ENCODE measurements around the gene LIX1L.

LIX1L gene

DNA sequence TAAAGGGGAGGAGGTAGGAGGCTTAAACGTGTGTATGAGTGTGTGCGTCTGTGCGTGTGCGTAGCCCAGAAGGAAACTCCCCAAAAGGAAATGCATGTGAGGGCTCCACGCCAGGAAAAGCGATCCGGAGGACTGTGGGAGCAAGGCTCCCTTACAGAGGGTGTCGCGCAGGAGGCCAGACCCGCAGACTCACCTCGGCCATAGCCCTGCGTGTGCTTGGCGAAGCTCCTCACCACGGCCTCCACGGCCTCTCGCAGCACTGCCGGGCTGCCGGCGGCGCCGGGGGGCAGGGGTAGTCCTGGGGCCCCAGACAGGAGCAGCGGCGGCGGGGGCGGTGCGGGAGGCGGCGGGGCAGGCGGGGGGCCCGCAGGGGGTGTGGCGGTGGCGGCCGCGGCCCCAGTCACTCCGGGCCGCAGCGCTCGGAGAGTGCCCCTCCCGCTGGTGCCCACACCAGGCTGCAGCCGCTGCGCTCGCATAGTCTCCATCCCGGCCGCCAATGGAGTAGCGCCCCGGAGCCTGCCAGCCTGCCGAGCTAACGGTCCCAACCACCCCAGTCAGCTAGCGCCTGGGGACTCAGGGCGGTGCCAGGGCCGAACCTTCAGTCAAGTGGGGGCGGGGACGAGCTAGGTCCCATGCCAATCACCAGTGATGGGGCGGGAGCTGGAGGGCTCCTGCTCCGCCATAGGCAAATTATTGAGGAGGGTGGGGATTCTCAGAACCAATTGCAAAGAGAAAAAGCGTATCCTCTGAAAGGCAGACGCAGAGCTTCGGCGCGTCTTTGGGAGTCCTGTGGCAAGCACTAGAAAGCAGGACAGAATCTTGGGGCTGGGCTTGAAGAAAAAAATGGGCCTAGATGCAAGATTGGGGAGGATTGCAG, at the start of gene LIX1L:
LIX1L (minus strand) TSS at position 575 of the 877 bp plus-strand sequence; CDS start at position 485, 90 bp downstream.
- DNase-seq (ENCODE audit: low read depth): peak; percentile 93

GRCh38 chr1:146001709-146002108, 43.9 kb upstream of the LIX1L start:
- no peak for DNase-seq (ENCODE audit: low read depth)

DNA sequence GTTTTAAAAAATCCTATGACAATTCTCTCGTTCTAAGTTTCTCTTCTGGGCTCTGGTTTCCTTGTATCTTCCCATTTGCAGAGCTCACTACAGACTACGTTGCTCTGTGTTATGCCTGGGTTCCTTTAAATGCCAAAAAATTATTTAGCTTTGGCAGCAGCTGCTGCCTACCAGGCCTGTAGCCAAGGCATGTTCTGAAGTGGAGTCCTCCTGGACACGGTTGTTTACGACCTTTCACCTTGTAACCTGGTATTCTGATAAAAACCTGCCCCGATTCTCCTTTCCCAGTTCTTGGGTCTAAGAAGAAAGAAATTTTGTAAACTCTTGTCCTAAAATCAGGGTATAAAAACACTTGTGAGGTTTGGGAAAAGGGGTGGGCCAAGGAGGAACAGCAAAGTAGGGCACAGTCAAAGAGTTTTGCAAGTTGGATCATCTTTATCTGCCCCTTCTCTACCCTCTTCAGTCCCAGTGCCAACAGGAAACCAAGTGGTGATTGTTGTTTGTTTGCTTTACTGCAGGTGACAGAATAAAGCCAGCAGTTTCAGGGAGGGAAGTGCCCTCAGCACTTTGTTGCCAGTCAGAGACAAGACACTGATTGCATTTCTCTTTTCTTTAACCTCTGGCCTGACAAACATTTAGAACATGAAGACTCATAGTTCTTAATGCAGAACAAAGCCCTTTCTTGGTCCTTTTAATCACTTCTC, 41.7 kb upstream of the LIX1L start:
- DNase-seq (ENCODE audit: low read depth): no peak

GRCh38 chr1:145997718-145998023, 39.9 kb upstream of the LIX1L start:
- no peak for DNase-seq (ENCODE audit: low read depth)

- peak; percentile 54 for DNase-seq (ENCODE audit: low read depth)
These were observed 39.4 kb upstream of the LIX1L start for GRCh38 chr1:145997016-145997717.

- DNase-seq (ENCODE audit: low read depth): peak; percentile 91
These were observed 38.7 kb upstream of the LIX1L start, which contains the start of gene TXNIP for GRCh38 chr1:145996433-145997015. Gene TXNIP, minus strand, starts transcription at chr1:145996579. Its CDS starts 313 bp downstream, at chr1:145996266.

- DNase-seq (ENCODE audit: low read depth): no peak
These were observed 38.2 kb upstream of the LIX1L start for GRCh38 chr1:145995964-145996432.

DNA sequence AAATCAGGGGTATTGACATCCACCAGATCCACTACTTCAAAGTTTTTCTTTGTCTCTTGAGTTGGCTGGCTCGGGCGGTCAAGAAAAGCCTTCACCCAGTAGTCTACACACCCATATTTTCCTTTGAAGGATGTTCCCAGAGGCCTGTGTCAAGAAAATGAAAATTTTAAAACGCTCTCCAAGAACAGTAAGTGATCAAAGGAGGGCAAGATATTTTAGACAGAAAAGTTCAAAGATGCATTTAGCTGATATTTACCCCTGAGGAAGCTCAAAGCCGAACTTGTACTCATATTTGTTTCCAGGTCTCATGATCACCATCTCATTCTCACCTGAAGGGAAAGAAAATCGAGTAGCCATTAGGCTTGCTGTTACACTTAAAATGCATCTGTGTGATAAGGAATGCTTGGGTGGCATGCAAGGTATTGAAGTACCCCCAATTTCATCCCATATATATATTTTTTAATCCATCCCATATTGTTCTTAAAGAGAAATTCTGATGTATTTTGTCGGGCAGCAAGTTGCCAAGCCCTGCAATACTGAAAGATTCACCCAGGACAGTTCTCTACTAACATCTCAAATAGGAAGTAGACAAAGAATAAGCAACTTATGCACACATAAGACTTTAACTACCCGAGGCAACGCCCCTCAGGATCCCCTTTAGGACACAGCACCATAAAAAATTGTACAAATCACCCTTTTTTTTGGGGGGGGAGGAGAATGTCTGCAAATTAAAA, 37.5 kb upstream of the LIX1L start:
- DNase-seq (ENCODE audit: low read depth): no peak

- no peak for DNase-seq (ENCODE audit: low read depth)
These were observed 36.7 kb upstream of the LIX1L start for GRCh38 chr1:145994391-145995120.

DNA sequence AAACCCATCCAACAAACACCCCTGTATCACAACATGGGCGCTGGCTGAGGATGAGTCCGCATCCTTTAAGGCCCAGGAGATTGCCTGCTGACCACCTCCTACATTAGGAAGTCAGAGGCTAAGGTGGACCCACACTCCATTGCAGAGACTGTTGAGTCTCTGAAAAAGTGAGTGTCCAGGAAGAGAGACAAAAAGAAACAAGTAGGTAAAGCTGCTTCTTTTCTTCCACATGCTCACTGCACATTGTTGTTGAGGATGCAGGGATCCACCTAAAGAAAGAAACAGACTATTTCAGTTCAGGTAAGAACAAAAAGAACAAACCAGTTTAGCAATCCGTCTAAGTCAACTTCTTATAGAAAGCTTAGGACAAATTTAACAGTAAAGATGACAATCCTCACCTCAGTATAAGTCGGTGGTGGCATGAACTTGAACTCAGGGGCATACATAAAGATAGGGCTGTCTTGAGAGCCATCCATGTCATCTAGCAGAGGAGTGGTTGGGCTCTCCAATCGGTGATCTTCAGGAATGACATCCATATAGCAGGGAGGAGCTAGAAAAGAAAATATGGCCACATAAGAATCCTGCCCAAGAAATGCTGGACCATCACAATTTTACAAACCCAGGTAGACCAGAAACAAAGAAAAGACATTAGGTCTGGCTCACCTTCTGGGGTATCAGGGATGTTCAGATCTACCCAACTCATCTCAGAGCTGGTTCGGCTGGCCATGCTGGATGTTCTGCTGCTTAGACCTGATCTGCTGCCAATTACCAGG, 36.0 kb upstream of the LIX1L start:
- no peak for DNase-seq (ENCODE audit: low read depth)

GRCh38 chr1:145992958-145993617, 35.3 kb upstream of the LIX1L start:
- no peak for DNase-seq (ENCODE audit: low read depth)

- no peak for DNase-seq (ENCODE audit: low read depth)
These were observed 34.7 kb upstream of the LIX1L start for GRCh38 chr1:145992502-145992936.

- no peak for DNase-seq (ENCODE audit: low read depth)
These were observed 34.1 kb upstream of the LIX1L start for GRCh38 chr1:145991735-145992412.

DNA sequence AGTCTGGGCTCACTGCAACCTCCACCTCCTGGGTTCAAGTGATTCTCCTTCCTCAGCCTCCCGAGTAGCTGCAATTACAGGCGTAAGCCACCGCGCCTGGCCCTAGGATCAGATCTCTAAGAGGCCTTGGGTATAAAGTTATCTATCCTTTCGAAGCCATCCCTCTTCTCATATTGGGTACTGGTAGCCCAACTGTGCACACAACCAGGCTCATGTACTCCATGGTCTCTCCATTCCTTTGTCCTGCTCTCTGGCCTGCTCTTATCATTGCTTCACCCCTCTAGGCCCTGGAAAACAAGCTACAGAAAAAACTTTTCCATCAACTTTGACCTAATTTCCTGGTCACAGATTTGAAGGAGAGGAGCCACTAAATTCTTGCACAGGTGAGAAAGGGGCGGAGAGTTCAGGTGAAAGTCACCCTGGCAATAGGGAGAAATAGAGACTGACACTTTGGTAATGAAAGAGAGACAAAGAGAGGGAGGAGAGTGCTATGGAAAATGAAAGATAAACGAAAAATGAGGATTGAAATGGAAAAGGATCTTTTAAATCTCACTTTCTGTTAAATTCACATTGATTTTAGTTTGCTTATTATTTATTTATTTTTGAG, 32.5 kb upstream of the LIX1L start:
- no peak for DNase-seq (ENCODE audit: low read depth)

DNA sequence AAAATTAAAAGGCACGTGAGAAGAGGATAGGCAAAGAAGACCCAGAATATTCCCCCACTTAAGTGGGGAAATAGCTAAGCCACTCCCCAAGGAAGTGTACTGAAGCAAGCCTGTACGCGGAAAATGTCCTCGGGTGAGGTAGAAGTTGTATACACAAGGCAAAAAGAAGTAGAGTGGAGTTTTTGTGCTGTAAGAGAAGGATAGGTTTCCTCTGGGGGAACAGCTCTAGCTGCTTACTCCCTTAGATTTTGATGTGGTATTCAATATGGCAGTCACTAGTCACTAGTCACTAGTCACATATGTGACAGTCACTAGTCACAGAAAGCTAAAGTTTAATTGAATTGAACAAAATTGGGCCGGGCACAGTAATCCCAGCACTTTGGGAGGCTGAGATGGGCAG, 31.0 kb upstream of the LIX1L start:
- no peak for DNase-seq (ENCODE audit: low read depth)

- no peak for DNase-seq (ENCODE audit: low read depth)
These were observed 30.1 kb upstream of the LIX1L start for GRCh38 chr1:145987926-145988325.

GRCh38 chr1:145986551-145986950, 28.7 kb upstream of the LIX1L start:
- DNase-seq (ENCODE audit: low read depth): no peak

Data from activated gamma-delta T cell treated with anti-CD3 and anti-CD28 coated beads, Interleukin-2, amount 50 U/mL, for 16 hours (primary cell).